GM13976 (cell line): ENCODE measurements around the gene ADCY3.

Experiments used
- DNase-seq: peaks from one replicate; pipeline ENCODE4 v3.0.0; 2012; ENCODE audit warnings: low spot score
- CTCF ChIP-seq: IDR thresholded peaks from 2 replicates; pipeline ENCODE4 v1.5.1; 2012; ENCODE audit warnings: borderline replicate concordance, mild to moderate bottlenecking; ENCODE audit not compliant: insufficient read depth; ENCODE audit errors: extremely low read depth, missing control alignments, control extremely low read depth
- in situ Hi-C: fragments of 300-500 bp; cut with MboI; formaldehyde crosslinking; loops from one replicate; pipeline ENCODE4 v1.12.0; 2022; ENCODE audit warnings: low sequenced_read_pairs, mixed read lengths, inconsistent platforms; ENCODE audit not compliant: unreplicated experiment

ADCY3 gene

GRCh38 chr2:24930768-24931167, 10.7 kb upstream of the ADCY3 start:
- in situ Hi-C loops, result no loop called here
- DNase-seq, result peak; percentile 83
- no peak for TF ChIP-seq CTCF

GRCh38 chr2:24929230-24929629, 9.2 kb upstream of the ADCY3 start:
- no peak for TF ChIP-seq CTCF
- no peak for DNase-seq
- in situ Hi-C loops, result no loop called here

- no peak for DNase-seq
- no peak for TF ChIP-seq CTCF
- in situ Hi-C loops, result no loop called here
Observed at GRCh38 chr2:24928036-24928435, 8.0 kb upstream of the ADCY3 start.

GRCh38 chr2:24926602-24927252, 6.7 kb upstream of the ADCY3 start:
- in situ Hi-C loops, result no loop called here
- DNase-seq, result no peak
- TF ChIP-seq CTCF, result no peak

GRCh38 chr2:24926220-24926601, 6.2 kb upstream of the ADCY3 start:
- no peak for TF ChIP-seq CTCF
- DNase-seq, result no peak
- in situ Hi-C loops, result no loop called here

- in situ Hi-C loops, result no loop called here
- no peak for DNase-seq
- TF ChIP-seq CTCF, result no peak
Observed at GRCh38 chr2:24925815-24926214, 5.8 kb upstream of the ADCY3 start.
